ENCODE data around the gene GRB10. TPM values are rescaled to one million over a fixed set of nuclear protein-coding genes. Genes with fewer than 3 reads are reported as not detected.
"Not testable (repeated sequence)": the region's sequence is repeated elsewhere in the genome, so short reads cannot be mapped to it uniquely, and the experiment has no call there.

GRB10 gene
- total RNA-seq, 4 donors from 2014 or later: 8.8 to 55.7 (median 14.3) TPM

- no peaks in the 10 kb centered on the region for H3K36me3 ChIP-seq
- H3K9me3 ChIP-seq: peaks cover 0 to 8% of the 10 kb centered on the region in 2 donors
- intact Hi-C loops (cut with DNase I; ENCODE audit: low total_unique reads) (no loop called here), in situ Hi-C loops (cut with MboI; ENCODE audit: low pct_ligation_motif_present in 1 of 4, low pct_unique_long_range_greater_than_20kb in 1 of 4, low sequenced_read_pairs in 3 of 4) (no loop called here)
- H3K27me3 ChIP-seq: no peaks in the 10 kb centered on the region
- no peak overlapping the region for H3K4me3 ChIP-seq
- no peak for DNase-seq
- no peaks in the 10 kb centered on the region for H3K4me1 ChIP-seq
- H3K27ac ChIP-seq: no peak overlapping the region
- no peak for TF ChIP-seq EP300 (IDR thresholded peaks at IDR 0.05; ENCODE audit: low read depth)
- TF ChIP-seq POLR2A (IDR thresholded peaks at IDR 0.05): no peak
- no peak for TF ChIP-seq POLR2AphosphoS5 (IDR thresholded peaks at IDR 0.05)
- TF ChIP-seq CTCF (IDR thresholded peaks at IDR 0.05): no peak
- 81 to 100% methylated on average over 3 to 4 of the region's 4 CpGs for WGBS, 2 donors (ENCODE audit: low coverage in 1 of 2)
Observed at GRCh38 chr7:50584386-50584785, 198.3 kb downstream of the GRB10 start.

GRCh38 chr7:50583295-50583694 is 199.4 kb downstream of the GRB10 start:
- H3K36me3 ChIP-seq; in situ Hi-C loops (cut with MboI; ENCODE audit: low pct_ligation_motif_present in 1 of 4, low pct_unique_long_range_greater_than_20kb in 1 of 4, low sequenced_read_pairs in 3 of 4); H3K27me3 ChIP-seq; H3K27ac ChIP-seq; H3K4me1 ChIP-seq; H3K4me3 ChIP-seq; H3K9me3 ChIP-seq; DNase-seq; intact Hi-C loops (cut with DNase I; ENCODE audit: low total_unique reads): not testable (repeated sequence)
- 91 to 93% methylated on average over 4 of the region's 4 CpGs for WGBS, 2 donors (ENCODE audit: low coverage in 1 of 2)

GRCh38 chr7:50582271-50582670 is 200.4 kb downstream of the GRB10 start:
- 87 to 88% methylated on average over 4 of the region's 4 CpGs for WGBS, 2 donors (ENCODE audit: low coverage in 1 of 2)
- H3K4me1 ChIP-seq; DNase-seq; H3K4me3 ChIP-seq; H3K27ac ChIP-seq; H3K36me3 ChIP-seq; H3K27me3 ChIP-seq; in situ Hi-C loops (cut with MboI; ENCODE audit: low pct_ligation_motif_present in 1 of 4, low pct_unique_long_range_greater_than_20kb in 1 of 4, low sequenced_read_pairs in 3 of 4); intact Hi-C loops (cut with DNase I; ENCODE audit: low total_unique reads); H3K9me3 ChIP-seq: not testable (repeated sequence)

- in situ Hi-C loops (cut with MboI; ENCODE audit: low pct_ligation_motif_present in 1 of 4, low pct_unique_long_range_greater_than_20kb in 1 of 4, low sequenced_read_pairs in 3 of 4); H3K27me3 ChIP-seq; H3K27ac ChIP-seq; H3K9me3 ChIP-seq; H3K4me1 ChIP-seq; H3K36me3 ChIP-seq; intact Hi-C loops (cut with DNase I; ENCODE audit: low total_unique reads); H3K4me3 ChIP-seq; DNase-seq: not testable (repeated sequence)
- WGBS, 2 donors (ENCODE audit: low coverage in 1 of 2): 89 to 100% methylated on average over 1 to 2 of the region's 2 CpGs
Observed at GRCh38 chr7:50580666-50581065, 202.0 kb downstream of the GRB10 start.

- intact Hi-C loops (cut with DNase I; ENCODE audit: low total_unique reads): no loop called here
- no peak for TF ChIP-seq POLR2A (IDR thresholded peaks at IDR 0.05)
- no peak for TF ChIP-seq EP300 (IDR thresholded peaks at IDR 0.05; ENCODE audit: low read depth)
- TF ChIP-seq CTCF (IDR thresholded peaks at IDR 0.05): no peak
- TF ChIP-seq POLR2AphosphoS5 (IDR thresholded peaks at IDR 0.05): no peak
- WGBS, 2 donors (ENCODE audit: low coverage in 1 of 2): 92 to 100% methylated on average over 4 to 5 of the region's 5 CpGs
- in situ Hi-C loops (cut with MboI; ENCODE audit: low pct_ligation_motif_present in 1 of 4, low pct_unique_long_range_greater_than_20kb in 1 of 4, low sequenced_read_pairs in 3 of 4): no loop called here
- Histone ChIP-seq H3K27ac (no peak overlapping the region), H3K4me3 (no peak overlapping the region), H3K36me3 (no peaks in the 10 kb centered on the region), H3K27me3 (no peaks in the 10 kb centered on the region), H3K9me3 (peaks cover 0 to 8% of the 10 kb centered on the region in 2 donors), H3K4me1 (no peaks in the 10 kb centered on the region)
- DNase-seq: no peak
Observed at GRCh38 chr7:50580057-50580456, 202.6 kb downstream of the GRB10 start.

- DNase-seq; in situ Hi-C loops (cut with MboI; ENCODE audit: low pct_ligation_motif_present in 1 of 4, low pct_unique_long_range_greater_than_20kb in 1 of 4, low sequenced_read_pairs in 3 of 4); H3K4me3 ChIP-seq; H3K27ac ChIP-seq; intact Hi-C loops (cut with DNase I; ENCODE audit: low total_unique reads); H3K36me3 ChIP-seq; H3K27me3 ChIP-seq; H3K9me3 ChIP-seq; H3K4me1 ChIP-seq: not testable (repeated sequence)
- 88 to 95% methylated on average over 4 of the region's 4 CpGs for WGBS, 2 donors (ENCODE audit: low coverage in 1 of 2)
Observed at GRCh38 chr7:50578105-50578504, 204.6 kb downstream of the GRB10 start.
